Measurements from ENCODE around the gene TBX4. TPM values are rescaled to one million over a fixed set of nuclear protein-coding genes. Genes with fewer than 3 reads are reported as not detected.

TBX4 gene
- total RNA-seq, 1 experiment from 2014 or later = not detected

- ChIA-PET POLR2A (ENCODE audit: unreplicated experiment) (no interaction called here), CTCF (no interaction called here)
- Histone ChIP-seq H3K9me2 (replicated peaks; ENCODE audit: low read length) (no peaks in the 10 kb centered on the region), H3K4me3 (ENCODE audit: low read length) (no peak overlapping the region), H3K9ac (ENCODE audit: low read length) (no peak overlapping the region), H2AFZ (ENCODE audit: low read length) (no peak overlapping the region), H3K27ac (ENCODE audit: low read length) (no peak overlapping the region), H3F3A (ENCODE audit: low read length, unreplicated experiment) (no peaks in the 10 kb centered on the region), H3K9me3 (ENCODE audit: low read length) (no peaks in the 10 kb centered on the region), H3K27me3 (ENCODE audit: low read length) (no peaks in the 10 kb centered on the region), H3K4me2 (ENCODE audit: low read length) (no peak overlapping the region), H3K4me1 (ENCODE audit: insufficient read depth, low read length) (peaks cover 11% of the 10 kb centered on the region), H4K20me1 (ENCODE audit: low read length) (no peaks in the 10 kb centered on the region), H3K79me2 (ENCODE audit: low read length) (peaks cover 11% of the 10 kb centered on the region), H3K36me3 (ENCODE audit: low read depth, low read length) (no peaks in the 10 kb centered on the region)
- no TSS peak for BruUV-seq (replicated peaks)
- no peak for TF ChIP-seq CTCF (conservative IDR thresholded peaks at IDR 0.05; ENCODE audit: low read depth, low read length)
- no peak for TF ChIP-seq EZH2 (IDR thresholded peaks at IDR 0.05; ENCODE audit: low read length, unreplicated experiment)
- TF ChIP-seq EZH2phosphoT487 (IDR thresholded peaks at IDR 0.05; ENCODE audit: borderline replicate concordance, low read length) = no peak
- intact Hi-C loops (cut with micrococcal nuclease) = no loop called here
- DNase-seq = no peak
- no peak for ATAC-seq
These were observed 46.3 kb upstream of the TBX4 start for GRCh38 chr17:61405686-61406536.

DNA sequence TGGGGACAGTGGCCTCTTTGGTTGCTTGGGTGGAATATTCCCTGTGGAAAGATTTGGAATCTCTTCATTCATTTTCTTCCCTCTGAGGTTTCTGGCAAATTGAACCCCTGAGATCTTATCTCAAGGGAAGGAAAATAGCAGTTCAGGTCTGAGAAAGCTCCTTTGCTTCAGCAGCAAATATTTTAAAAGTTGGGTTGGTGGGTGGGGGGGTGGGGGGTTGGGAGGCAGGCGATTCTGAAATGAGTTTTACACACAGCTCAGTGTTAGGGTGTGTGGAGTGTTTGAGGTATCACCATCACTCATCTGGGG is 45.7 kb upstream of the TBX4 start:
- no peaks in the 10 kb centered on the region for H3K9me2 ChIP-seq (replicated peaks; ENCODE audit: low read length)
- H3K4me2 ChIP-seq (ENCODE audit: low read length) = no peak overlapping the region
- H4K20me1 ChIP-seq (ENCODE audit: low read length) = no peaks in the 10 kb centered on the region
- peaks cover 6% of the 10 kb centered on the region; the same call in 1 of the 2 replicates for H3K79me2 ChIP-seq (ENCODE audit: low read length)
- H3K4me1 ChIP-seq (ENCODE audit: insufficient read depth, low read length) = peaks cover 9% of the 10 kb centered on the region; the same call in 1 of the 2 replicates
- H3F3A ChIP-seq (ENCODE audit: low read length, unreplicated experiment) = no peaks in the 10 kb centered on the region
- TF ChIP-seq EZH2 (IDR thresholded peaks at IDR 0.05; ENCODE audit: low read length, unreplicated experiment) (no peak), CTCF (conservative IDR thresholded peaks at IDR 0.05; ENCODE audit: low read depth, low read length) (no peak), EZH2phosphoT487 (IDR thresholded peaks at IDR 0.05; ENCODE audit: borderline replicate concordance, low read length) (no peak)
- intact Hi-C loops (cut with micrococcal nuclease) = no loop called here
- no peak overlapping the region for H3K9ac ChIP-seq (ENCODE audit: low read length)
- ChIA-PET CTCF (no interaction called here), POLR2A (ENCODE audit: unreplicated experiment) (no interaction called here)
- ATAC-seq (no peak), DNase-seq (no peak)
- H3K4me3 ChIP-seq (ENCODE audit: low read length) = no peak overlapping the region
- no peak overlapping the region for H2AFZ ChIP-seq (ENCODE audit: low read length)
- no peak overlapping the region for H3K27ac ChIP-seq (ENCODE audit: low read length)
- BruUV-seq (replicated peaks) = no TSS peak
- no peaks in the 10 kb centered on the region for H3K27me3 ChIP-seq (ENCODE audit: low read length)
- no peaks in the 10 kb centered on the region for H3K9me3 ChIP-seq (ENCODE audit: low read length)
- H3K36me3 ChIP-seq (ENCODE audit: low read depth, low read length) = no peaks in the 10 kb centered on the region

Data from PC-3 (cell line).